ENCODE data around the gene CTNND1.
A peak's percentile ranks its signal among the peaks of the same experiment; 100 is the strongest.
"Not testable (repeated sequence)": the region's sequence is repeated elsewhere in the genome, so short reads cannot be mapped to it uniquely, and the experiment has no call there.

CTNND1 gene

GRCh38 chr11:57792060-57792541 lies 30.5 kb downstream of the CTNND1 start:
- DNase-seq, result peak; percentile 86

GRCh38 chr11:57792870-57793269 lies 31.3 kb downstream of the CTNND1 start:
- no peak for DNase-seq

GRCh38 chr11:57793351-57794115 lies 31.9 kb downstream of the CTNND1 start:
- DNase-seq, result no peak

DNA sequence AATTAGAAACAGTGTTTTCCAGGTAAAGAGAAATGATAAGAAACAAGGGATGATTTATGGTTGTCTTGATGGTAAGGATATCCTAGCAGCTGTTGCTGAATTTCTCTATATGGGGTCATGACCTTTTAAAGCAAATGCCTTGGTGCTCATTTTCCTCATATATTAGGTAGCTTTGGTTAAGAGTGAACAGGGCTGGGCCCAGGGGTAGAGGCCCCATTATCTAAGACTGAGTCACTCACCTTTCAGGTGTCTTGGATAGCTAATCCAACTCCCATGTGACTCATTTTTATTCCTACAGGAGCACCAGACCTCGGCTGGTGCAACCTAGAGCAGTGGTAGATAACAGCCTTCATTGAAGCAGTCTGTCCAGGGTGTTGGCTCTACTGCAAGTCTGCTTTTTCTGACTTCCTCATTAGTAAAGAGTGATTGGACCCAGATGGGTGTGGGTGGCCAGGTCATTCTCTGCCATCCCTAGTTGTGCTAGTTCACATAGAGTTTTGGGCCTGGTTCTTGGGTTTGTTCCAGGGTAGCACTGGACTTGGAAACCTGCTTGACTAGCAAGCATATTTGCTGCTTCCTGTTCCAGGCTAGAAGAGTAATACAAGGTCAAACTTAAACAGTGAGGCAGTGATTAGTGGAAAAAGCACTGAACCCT lies 37.4 kb downstream of the CTNND1 start:
- no peak for DNase-seq

GRCh38 chr11:57800444-57801182 lies 39.0 kb downstream of the CTNND1 start:
- no peak for DNase-seq

GRCh38 chr11:57801183-57801485 lies 39.5 kb downstream of the CTNND1 start:
- no peak for DNase-seq

GRCh38 chr11:57802411-57802810 lies 40.8 kb downstream of the CTNND1 start:
- DNase-seq, result no peak

GRCh38 chr11:57804466-57804865 lies 42.9 kb downstream of the CTNND1 start:
- DNase-seq, result no peak

DNA sequence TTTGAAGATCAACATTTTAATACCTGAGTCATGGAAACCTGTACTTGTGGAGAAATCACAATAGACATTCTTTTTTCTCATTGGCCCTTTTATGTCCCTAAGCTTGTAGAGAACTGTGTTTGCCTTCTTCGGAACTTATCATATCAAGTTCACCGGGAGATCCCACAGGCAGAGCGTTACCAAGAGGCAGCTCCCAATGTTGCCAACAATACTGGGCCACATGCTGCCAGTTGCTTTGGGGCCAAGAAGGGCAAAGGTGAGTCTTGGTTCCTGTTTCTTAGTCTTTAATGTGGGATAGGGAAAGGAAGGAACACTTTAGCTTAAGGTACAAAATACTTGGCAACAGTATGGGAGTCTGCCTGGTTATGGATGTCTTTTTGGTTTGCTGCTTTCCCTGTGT lies 44.2 kb downstream of the CTNND1 start:
- DNase-seq, result no peak

- no peak for DNase-seq
Measured at GRCh38 chr11:57812634-57813033, 51.0 kb downstream of the CTNND1 start.

- no peak for DNase-seq
Measured at GRCh38 chr11:57815476-57815875, 53.9 kb downstream of the CTNND1 start.

DNA sequence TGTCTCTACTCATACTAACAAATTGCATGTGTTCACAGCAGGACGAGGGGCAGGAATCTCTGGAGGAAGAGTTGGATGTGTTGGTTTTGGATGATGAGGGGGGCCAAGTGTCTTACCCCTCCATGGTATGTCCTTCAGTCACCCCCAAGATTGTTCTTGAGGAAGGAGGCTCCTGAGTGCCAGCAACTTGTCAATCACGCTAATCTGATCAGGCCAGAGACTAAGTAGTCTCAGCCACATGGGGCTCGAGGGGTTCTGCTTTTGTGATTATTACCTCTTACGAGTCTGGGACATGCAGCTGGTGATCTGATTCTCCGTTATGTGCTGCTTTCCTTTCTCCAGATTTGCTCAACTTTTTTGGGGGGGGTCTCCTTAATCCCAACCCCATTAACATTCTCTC lies 54.3 kb downstream of the CTNND1 start:
- no peak for DNase-seq

GRCh38 chr11:57818812-57819211 lies 57.2 kb downstream of the CTNND1 start:
- DNase-seq, result no peak

GRCh38 chr11:57819252-57819979 lies 57.8 kb downstream of the CTNND1 start:
- no peak for DNase-seq

- DNase-seq, result no peak
Measured at GRCh38 chr11:57823859-57824258, 62.3 kb downstream of the CTNND1 start.

- DNase-seq, result no peak
Measured at GRCh38 chr11:57834852-57835251, 73.2 kb downstream of the CTNND1 start.

- not testable (repeated sequence) for DNase-seq
Measured at GRCh38 chr11:57838609-57839008, 77.0 kb downstream of the CTNND1 start.

DNA sequence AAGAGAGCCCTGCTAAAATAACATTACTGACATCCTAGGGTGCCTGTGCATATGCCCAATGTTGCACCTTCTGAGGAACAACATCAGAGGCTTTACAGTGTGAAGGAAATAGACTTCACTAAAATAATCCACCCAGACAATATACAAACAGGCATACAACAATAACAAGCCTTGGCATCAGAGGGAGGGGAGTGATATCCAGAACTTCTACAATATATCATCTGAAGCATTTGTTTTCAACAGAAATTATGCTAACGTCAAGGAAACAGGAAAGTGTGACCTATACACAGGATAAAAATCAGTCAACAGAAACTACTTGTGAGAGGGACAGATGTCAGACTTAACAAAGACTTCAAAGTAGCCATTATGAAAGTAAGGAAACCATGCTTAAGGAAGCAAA lies 81.3 kb downstream of the CTNND1 start:
- DNase-seq, result no peak

DNA sequence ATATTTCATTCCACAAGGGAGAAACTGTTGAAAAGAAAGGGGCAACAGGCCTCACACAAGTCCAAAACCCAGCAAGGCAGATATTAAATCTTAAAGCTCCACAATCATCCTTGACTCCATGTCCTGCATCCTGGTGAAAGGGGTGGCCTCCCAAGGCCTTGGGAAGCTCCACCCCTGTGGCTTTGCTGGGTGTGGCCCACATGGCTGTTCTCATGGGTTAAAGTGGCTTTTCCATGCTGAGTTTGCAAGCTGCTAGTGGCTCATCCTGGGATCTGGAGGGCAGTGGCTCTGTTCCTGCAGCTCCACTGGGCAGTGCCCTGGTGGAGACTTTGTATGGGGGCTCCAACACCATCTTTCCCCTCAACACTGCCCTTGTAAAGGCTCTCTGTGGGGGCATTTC lies 106.4 kb downstream of the CTNND1 start:
- no peak for DNase-seq

GRCh38 chr11:57868491-57868890 lies 106.9 kb downstream of the CTNND1 start:
- no peak for DNase-seq

Data from activated CD4-positive, alpha-beta T cell treated with anti-CD3 and anti-CD28 coated beads for 48 hours (primary cell).